GM19438 (cell line): ENCODE measurements around the gene SMIM35.
A peak's percentile ranks its signal among the peaks of the same experiment; 100 is the strongest.
"Not testable (repeated sequence)": the region's sequence is repeated elsewhere in the genome, so short reads cannot be mapped to it uniquely, and the experiment has no call there.

ENCODE experiments used
- ATAC-seq: cut with Tn5 transposase; IDR thresholded peaks from one replicate; pipeline ENCODE4 v1.9.1; 2021; ENCODE audit warnings: low read depth; ENCODE audit not compliant: unreplicated experiment

The SMIM35 gene

GRCh38 chr11:117992620-117993019 is 94.1 kb downstream of the SMIM35 start:
- no peak for ATAC-seq

GRCh38 chr11:117992136-117992535 is 94.6 kb downstream of the SMIM35 start:
- ATAC-seq = no peak

- no peak for ATAC-seq
Observed at GRCh38 chr11:117989351-117990102, 97.2 kb downstream of the SMIM35 start.

GRCh38 chr11:117986981-117987574 is 99.7 kb downstream of the SMIM35 start:
- no peak for ATAC-seq

- ATAC-seq = peak; percentile 79
Observed at GRCh38 chr11:117985953-117986887, 100.5 kb downstream of the SMIM35 start, which contains the start of gene IL10RA. Gene IL10RA (plus strand): TSS chr11:117986394. CDS start chr11:117986468, 74 bp downstream.

- no peak for ATAC-seq
Observed at GRCh38 chr11:117984476-117984875, 102.3 kb downstream of the SMIM35 start.

- ATAC-seq = no peak
Observed at GRCh38 chr11:117983163-117983475, 103.6 kb downstream of the SMIM35 start.

GRCh38 chr11:117980720-117981119 is 106.0 kb downstream of the SMIM35 start:
- ATAC-seq = no peak

- ATAC-seq = no peak
Observed at GRCh38 chr11:117980280-117980679, 106.5 kb downstream of the SMIM35 start.

GRCh38 chr11:117979481-117980211 is 107.1 kb downstream of the SMIM35 start:
- ATAC-seq = peak; percentile 69

GRCh38 chr11:117978991-117979390 is 107.8 kb downstream of the SMIM35 start:
- ATAC-seq = no peak

- not testable (repeated sequence) for ATAC-seq
Observed at GRCh38 chr11:117978291-117978910, 108.4 kb downstream of the SMIM35 start.

GRCh38 chr11:117977612-117978264 is 109.0 kb downstream of the SMIM35 start:
- ATAC-seq = not testable (repeated sequence)

- no peak for ATAC-seq
Observed at GRCh38 chr11:117977029-117977428, 109.7 kb downstream of the SMIM35 start.

- no peak for ATAC-seq
Observed at GRCh38 chr11:117976445-117976844, 110.3 kb downstream of the SMIM35 start.

- no peak for ATAC-seq
Observed at GRCh38 chr11:117973503-117973860, 113.3 kb downstream of the SMIM35 start.

- no peak for ATAC-seq
Observed at GRCh38 chr11:117972629-117973502, 113.9 kb downstream of the SMIM35 start.

GRCh38 chr11:117972044-117972443 is 114.7 kb downstream of the SMIM35 start:
- ATAC-seq = no peak
